Measurements from ENCODE around the gene PEF1.

DNA sequence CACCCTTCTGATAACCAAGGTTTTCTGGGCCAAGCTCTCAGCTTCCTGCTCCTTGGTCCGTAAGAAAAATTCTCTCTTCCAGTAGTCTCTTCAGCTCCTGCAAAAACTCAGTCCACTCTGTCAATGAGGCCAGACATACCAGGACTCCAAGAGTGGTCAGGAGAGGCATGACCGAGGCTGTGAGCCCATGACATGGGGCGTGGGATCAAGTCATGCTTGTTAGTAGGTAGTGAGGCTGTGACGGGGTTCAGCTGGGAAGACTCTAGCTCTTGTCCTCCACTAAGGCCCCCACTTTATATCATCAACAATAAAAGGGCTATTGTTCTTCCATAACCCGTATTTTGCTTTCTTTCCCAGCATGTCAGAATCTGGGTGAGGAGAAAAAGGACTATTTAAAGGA is 37.3 kb downstream of the PEF1 start:
- TF ChIP-seq, protein P1, sequence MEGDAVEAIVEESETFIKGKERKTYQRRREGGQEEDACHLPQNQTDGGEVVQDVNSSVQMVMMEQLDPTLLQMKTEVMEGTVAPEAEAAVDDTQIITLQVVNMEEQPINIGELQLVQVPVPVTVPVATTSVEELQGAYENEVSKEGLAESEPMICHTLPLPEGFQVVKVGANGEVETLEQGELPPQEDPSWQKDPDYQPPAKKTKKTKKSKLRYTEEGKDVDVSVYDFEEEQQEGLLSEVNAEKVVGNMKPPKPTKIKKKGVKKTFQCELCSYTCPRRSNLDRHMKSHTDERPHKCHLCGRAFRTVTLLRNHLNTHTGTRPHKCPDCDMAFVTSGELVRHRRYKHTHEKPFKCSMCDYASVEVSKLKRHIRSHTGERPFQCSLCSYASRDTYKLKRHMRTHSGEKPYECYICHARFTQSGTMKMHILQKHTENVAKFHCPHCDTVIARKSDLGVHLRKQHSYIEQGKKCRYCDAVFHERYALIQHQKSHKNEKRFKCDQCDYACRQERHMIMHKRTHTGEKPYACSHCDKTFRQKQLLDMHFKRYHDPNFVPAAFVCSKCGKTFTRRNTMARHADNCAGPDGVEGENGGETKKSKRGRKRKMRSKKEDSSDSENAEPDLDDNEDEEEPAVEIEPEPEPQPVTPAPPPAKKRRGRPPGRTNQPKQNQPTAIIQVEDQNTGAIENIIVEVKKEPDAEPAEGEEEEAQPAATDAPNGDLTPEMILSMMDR (IDR thresholded peaks at IDR 0.05), result no peak
- no peak for TF ChIP-seq POLR2A (IDR thresholded peaks at IDR 0.05)
